ENCODE measurements around the gene RSRC1. TPM values are rescaled to one million over a fixed set of nuclear protein-coding genes. Genes with fewer than 3 reads are reported as not detected.

RSRC1 gene
- total RNA-seq, 1 experiment from 2014 or later = 35.8 TPM

DNA sequence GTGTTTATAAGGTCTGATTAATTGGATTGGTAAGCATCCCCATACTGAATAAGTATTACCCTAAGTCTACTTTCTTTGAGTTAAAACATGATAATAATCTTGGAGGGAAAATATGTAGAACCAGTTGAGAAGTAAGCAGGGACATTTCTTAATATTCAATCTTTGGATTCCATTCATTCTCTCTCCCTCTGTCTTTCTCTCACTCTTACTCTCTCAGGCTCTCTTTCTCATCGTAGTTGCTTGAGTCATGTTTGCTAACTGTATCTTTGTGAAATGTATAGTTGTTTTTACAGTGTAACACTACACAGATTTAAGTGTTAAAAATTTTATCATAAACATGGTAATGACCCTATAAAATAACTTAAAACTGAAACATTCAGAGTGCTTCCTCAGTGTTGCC, 163.8 kb downstream of the RSRC1 start:
- Mint-ChIP-seq H3K4me3 (ENCODE audit: unreplicated experiment) (no peak overlapping the region), H3K36me3 (ENCODE audit: insufficient read depth, unreplicated experiment) (peaks cover 6% of the 10 kb centered on the region), H3K27ac (ENCODE audit: low read depth, unreplicated experiment) (no peak overlapping the region), H3K9me3 (ENCODE audit: unreplicated experiment) (no peaks in the 10 kb centered on the region), H3K4me1 (ENCODE audit: insufficient read depth, unreplicated experiment) (no peaks in the 10 kb centered on the region), H3K27me3 (ENCODE audit: insufficient read depth, unreplicated experiment) (no peaks in the 10 kb centered on the region)
- no TSS peak for BruUV-seq (replicated peaks)
- intact Hi-C loops (cut with micrococcal nuclease) = no loop called here
- POLR2A ChIA-PET = no interaction called here
- DNase-seq (ENCODE audit: unreplicated experiment) = no peak
- TF ChIP-seq, protein P1, sequence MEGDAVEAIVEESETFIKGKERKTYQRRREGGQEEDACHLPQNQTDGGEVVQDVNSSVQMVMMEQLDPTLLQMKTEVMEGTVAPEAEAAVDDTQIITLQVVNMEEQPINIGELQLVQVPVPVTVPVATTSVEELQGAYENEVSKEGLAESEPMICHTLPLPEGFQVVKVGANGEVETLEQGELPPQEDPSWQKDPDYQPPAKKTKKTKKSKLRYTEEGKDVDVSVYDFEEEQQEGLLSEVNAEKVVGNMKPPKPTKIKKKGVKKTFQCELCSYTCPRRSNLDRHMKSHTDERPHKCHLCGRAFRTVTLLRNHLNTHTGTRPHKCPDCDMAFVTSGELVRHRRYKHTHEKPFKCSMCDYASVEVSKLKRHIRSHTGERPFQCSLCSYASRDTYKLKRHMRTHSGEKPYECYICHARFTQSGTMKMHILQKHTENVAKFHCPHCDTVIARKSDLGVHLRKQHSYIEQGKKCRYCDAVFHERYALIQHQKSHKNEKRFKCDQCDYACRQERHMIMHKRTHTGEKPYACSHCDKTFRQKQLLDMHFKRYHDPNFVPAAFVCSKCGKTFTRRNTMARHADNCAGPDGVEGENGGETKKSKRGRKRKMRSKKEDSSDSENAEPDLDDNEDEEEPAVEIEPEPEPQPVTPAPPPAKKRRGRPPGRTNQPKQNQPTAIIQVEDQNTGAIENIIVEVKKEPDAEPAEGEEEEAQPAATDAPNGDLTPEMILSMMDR (IDR thresholded peaks at IDR 0.05; ENCODE audit: unreplicated experiment) = no peak
- CTCF ChIA-PET = no interaction called here

DNA sequence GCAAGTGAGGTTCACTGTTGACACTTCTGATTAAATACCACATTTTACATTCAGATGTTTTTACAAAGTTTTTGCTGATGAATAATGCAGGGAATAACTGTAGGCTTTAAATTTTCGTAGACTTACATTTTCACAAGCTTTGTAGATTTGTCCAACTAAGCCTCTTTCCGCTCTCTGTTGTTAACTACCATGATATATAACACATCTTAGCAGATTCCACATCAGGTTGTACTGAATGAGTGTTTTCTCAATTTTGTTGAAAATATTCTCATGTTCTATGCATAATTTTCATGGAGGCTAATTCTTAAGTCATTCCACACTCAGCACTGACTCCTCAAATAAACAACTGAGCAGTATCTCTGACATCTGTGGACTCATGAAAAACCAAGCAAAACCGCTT, 168.3 kb downstream of the RSRC1 start:
- Mint-ChIP-seq H3K27ac (ENCODE audit: low read depth, unreplicated experiment) (no peak overlapping the region), H3K36me3 (ENCODE audit: insufficient read depth, unreplicated experiment) (peaks cover 6% of the 10 kb centered on the region), H3K27me3 (ENCODE audit: insufficient read depth, unreplicated experiment) (no peaks in the 10 kb centered on the region), H3K4me3 (ENCODE audit: unreplicated experiment) (no peak overlapping the region), H3K4me1 (ENCODE audit: insufficient read depth, unreplicated experiment) (no peaks in the 10 kb centered on the region), H3K9me3 (ENCODE audit: unreplicated experiment) (no peaks in the 10 kb centered on the region)
- intact Hi-C loops (cut with micrococcal nuclease) = no loop called here
- DNase-seq (ENCODE audit: unreplicated experiment) = no peak
- TF ChIP-seq, protein P1 (IDR thresholded peaks at IDR 0.05; ENCODE audit: unreplicated experiment) = no peak
- ChIA-PET CTCF (interaction anchor here (0.6 kb wide), 1 partner anchor 478 kb away, joined by 5 read pairs; no protein-coding TSS in a partner anchor), POLR2A (no interaction called here)
- BruUV-seq (replicated peaks) = no TSS peak

DNA sequence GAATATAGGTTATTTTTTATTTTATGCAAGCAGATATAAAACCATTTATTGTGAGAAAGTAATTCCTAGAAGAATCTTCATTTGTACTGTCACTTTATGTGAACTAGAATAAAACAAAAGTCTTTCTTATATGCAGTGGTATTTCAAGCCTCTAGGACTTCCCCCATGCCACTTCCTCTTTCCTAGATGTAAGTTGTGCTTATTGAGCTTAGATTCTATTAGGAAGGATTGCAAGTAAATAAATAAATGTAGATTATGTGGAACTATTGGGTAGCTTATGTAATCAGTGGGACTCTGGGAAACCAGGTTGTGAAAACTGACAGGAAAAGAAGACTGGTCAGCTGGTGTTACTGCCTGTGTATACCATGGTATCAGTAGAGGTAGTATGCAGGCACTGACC, 169.7 kb downstream of the RSRC1 start:
- H3K9me3 Mint-ChIP-seq (ENCODE audit: unreplicated experiment) = no peaks in the 10 kb centered on the region
- H3K4me3 Mint-ChIP-seq (ENCODE audit: unreplicated experiment) = no peak overlapping the region
- peaks cover 1% of the 10 kb centered on the region for H3K36me3 Mint-ChIP-seq (ENCODE audit: insufficient read depth, unreplicated experiment)
- H3K27me3 Mint-ChIP-seq (ENCODE audit: insufficient read depth, unreplicated experiment) = no peaks in the 10 kb centered on the region
- no peak for DNase-seq (ENCODE audit: unreplicated experiment)
- ChIA-PET POLR2A (interaction anchor here (0.6 kb wide), 1 partner anchor 42 kb away, joined by 4 read pairs; no protein-coding TSS in a partner anchor), CTCF (interaction anchor here (0.7 kb wide), 1 partner anchor 12 kb away, joined by 3 read pairs; no protein-coding TSS in a partner anchor)
- no peaks in the 10 kb centered on the region for H3K4me1 Mint-ChIP-seq (ENCODE audit: insufficient read depth, unreplicated experiment)
- TF ChIP-seq, protein P1 (IDR thresholded peaks at IDR 0.05; ENCODE audit: unreplicated experiment) = no peak
- BruUV-seq (replicated peaks) = no TSS peak
- no peak overlapping the region for H3K27ac Mint-ChIP-seq (ENCODE audit: low read depth, unreplicated experiment)
- intact Hi-C loops (cut with micrococcal nuclease) = no loop called here

DNA sequence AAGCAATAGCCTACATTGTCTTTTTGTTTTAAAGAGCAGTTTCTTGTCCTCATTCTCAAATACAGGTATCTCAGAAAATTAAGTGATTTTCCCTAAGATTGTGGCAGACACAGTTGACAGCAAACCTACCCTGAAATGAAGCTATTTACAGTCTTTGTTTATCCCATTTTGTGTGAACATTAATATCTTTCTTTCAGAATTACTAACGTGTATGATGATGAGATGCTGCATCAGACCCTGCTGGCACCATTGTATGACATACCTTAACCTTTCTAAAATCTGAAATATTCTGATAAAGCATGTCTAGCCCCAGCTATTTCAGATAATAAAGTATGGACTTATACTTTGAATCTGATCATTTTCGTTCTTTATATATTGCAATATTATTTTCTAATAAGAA, 185.9 kb downstream of the RSRC1 start:
- ChIA-PET POLR2A (no interaction called here), CTCF (no interaction called here)
- intact Hi-C loops (cut with micrococcal nuclease) = no loop called here
- H3K9me3 Mint-ChIP-seq (ENCODE audit: unreplicated experiment) = no peaks in the 10 kb centered on the region
- TF ChIP-seq, protein P1 (IDR thresholded peaks at IDR 0.05; ENCODE audit: unreplicated experiment) = no peak
- no peaks in the 10 kb centered on the region for H3K27me3 Mint-ChIP-seq (ENCODE audit: insufficient read depth, unreplicated experiment)
- H3K36me3 Mint-ChIP-seq (ENCODE audit: insufficient read depth, unreplicated experiment) = peaks cover 6% of the 10 kb centered on the region
- H3K27ac Mint-ChIP-seq (ENCODE audit: low read depth, unreplicated experiment) = no peak overlapping the region
- no peaks in the 10 kb centered on the region for H3K4me1 Mint-ChIP-seq (ENCODE audit: insufficient read depth, unreplicated experiment)
- no peak for DNase-seq (ENCODE audit: unreplicated experiment)
- BruUV-seq (replicated peaks) = no TSS peak
- H3K4me3 Mint-ChIP-seq (ENCODE audit: unreplicated experiment) = no peak overlapping the region
